WTC11 (cell line): ENCODE measurements around the gene MEIG1. TPM values are rescaled to one million over a fixed set of nuclear protein-coding genes. Genes with fewer than 3 reads are reported as not detected.

Experiments used
- ATAC-seq: fragments of 200-7000 bp; cut with Tn5 transposase; 2 replicates; pipeline ENCODE4 v1.10.0; 2021; ENCODE audit warnings: mild to moderate bottlenecking, moderate library complexity
- CTCF ChIA-PET: fragments of 300-600 bp; sonication (Branson Sonifier 250); formaldehyde crosslinking; loops from one replicate; lab custom pipeline; 2021; ENCODE audit warnings: antibody characterized with exemption; lab: Charles Lee
- POLR2A ChIA-PET: fragments of 350-600 bp; sonication (Branson Sonifier 250); formaldehyde crosslinking; loops from one replicate; lab custom pipeline; 2021; ENCODE audit warnings: antibody characterized with exemption; lab: Charles Lee
- DNase-seq: peaks from one replicate; pipeline ENCODE4 v3.0.0; 2021; ENCODE audit warnings: low spot score
- H3K27ac Mint-ChIP-seq: 2 replicates; pipeline ENCODE4 v1.8.0; 2021; ENCODE audit warnings: mixed read lengths
- H3K27me3 Mint-ChIP-seq: 2 replicates; pipeline ENCODE4 v1.8.0; 2021; ENCODE audit warnings: low read depth, mild to moderate bottlenecking, moderate library complexity, mixed read lengths
- H3K36me3 Mint-ChIP-seq: 2 replicates; pipeline ENCODE4 v1.8.0; 2021; ENCODE audit warnings: mixed read lengths
- H3K4me1 Mint-ChIP-seq: 2 replicates; pipeline ENCODE4 v1.8.0; 2022; ENCODE audit warnings: mixed read lengths
- H3K4me3 Mint-ChIP-seq: 2 replicates; pipeline ENCODE4 v1.8.0; 2021; ENCODE audit warnings: mild to moderate bottlenecking, moderate library complexity, mixed read lengths
- H3K9me3 Mint-ChIP-seq: 2 replicates; pipeline ENCODE4 v1.8.0; 2021; ENCODE audit warnings: mixed read lengths
- FOXP1 ChIP-seq: sonication (generic); formaldehyde crosslinking; IDR thresholded peaks from 2 replicates; pipeline ENCODE4 v1.8.0; 2022; ENCODE audit warnings: missing genetic modification reagents, mild to moderate bottlenecking, moderate library complexity, borderline replicate concordance
- IRF2 ChIP-seq: sonication (generic); formaldehyde crosslinking; IDR thresholded peaks from 2 replicates; pipeline ENCODE4 v1.8.0; 2022; ENCODE audit warnings: low read depth, missing genetic modification reagents, borderline replicate concordance
- NR1H2 ChIP-seq: sonication (generic); formaldehyde crosslinking; IDR thresholded peaks from 2 replicates; pipeline ENCODE4 v1.9.0; 2021; ENCODE audit warnings: mild to moderate bottlenecking, moderate library complexity, missing genetic modification reagents
- OVOL2 ChIP-seq: fragments of 250-450 bp; sonication (Bioruptor Pico); IDR thresholded peaks from 2 replicates; pipeline ENCODE4 v1.9.0; 2021; ENCODE audit warnings: mild to moderate bottlenecking, borderline replicate concordance
- PRRX2 ChIP-seq: fragments of 250-450 bp; sonication (Bioruptor Pico); IDR thresholded peaks from 2 replicates; pipeline ENCODE4 v1.8.0; 2021; ENCODE audit warnings: mild to moderate bottlenecking
- TEAD1 ChIP-seq: sonication (generic); formaldehyde crosslinking; IDR thresholded peaks from 2 replicates; pipeline ENCODE4 v1.8.0; 2022; ENCODE audit warnings: mild to moderate bottlenecking, missing genetic modification reagents
- ZBTB21 ChIP-seq: sonication (generic); formaldehyde crosslinking; IDR thresholded peaks from 2 replicates; pipeline ENCODE4 v1.8.1; 2023; ENCODE audit warnings: mild to moderate bottlenecking, missing genetic modification reagents, borderline replicate concordance
- ZNF396 ChIP-seq: fragments of 250-450 bp; sonication (Bioruptor Pico); IDR thresholded peaks from 2 replicates; pipeline ENCODE4 v1.8.0; 2021; ENCODE audit warnings: mild to moderate bottlenecking, moderate library complexity, borderline replicate concordance
- ZNF423 ChIP-seq: fragments of 250-450 bp; sonication (Bioruptor Pico); IDR thresholded peaks from 2 replicates; pipeline ENCODE4 v2.1.2; 2022; ENCODE audit warnings: mild to moderate bottlenecking, moderate library complexity
- ZNF671 ChIP-seq: fragments of 250-450 bp; sonication (Bioruptor Pico); IDR thresholded peaks from 2 replicates; pipeline ENCODE4 v1.8.0; 2021; ENCODE audit warnings: mild to moderate bottlenecking
- total RNA-seq: library from RNA; stranded (reverse); gene quantifications from 3 replicates; pipeline ENCODE4 v1.2.3, GENCODE V29; 2021
- TF ChIP-seq, protein P1 (sequence below): sonication (generic); formaldehyde crosslinking; IDR thresholded peaks from 2 replicates; pipeline ENCODE4 v1.8.0; 2023; ENCODE audit warnings: mild to moderate bottlenecking, missing genetic modification reagents
- TF ChIP-seq, protein P2 (sequence below): sonication (generic); formaldehyde crosslinking; IDR thresholded peaks from 2 replicates; pipeline ENCODE4 v1.8.1; 2023; ENCODE audit warnings: mild to moderate bottlenecking, missing genetic modification reagents, borderline replicate concordance
- TF ChIP-seq, protein P3 (sequence below): sonication (generic); formaldehyde crosslinking; conservative IDR thresholded peaks from 2 replicates; pipeline ENCODE4 v1.8.1; 2022; ENCODE audit warnings: mild to moderate bottlenecking, missing genetic modification reagents
- TF ChIP-seq, protein P4 (sequence below): sonication (generic); formaldehyde crosslinking; IDR thresholded peaks from 2 replicates; pipeline ENCODE4 v1.8.1; 2022; ENCODE audit warnings: missing genetic modification reagents, borderline replicate concordance
- TF ChIP-seq, protein P5 (sequence below): sonication (generic); formaldehyde crosslinking; IDR thresholded peaks from 2 replicates; pipeline ENCODE4 v1.8.1; 2023; ENCODE audit warnings: mild to moderate bottlenecking, missing genetic modification reagents
- TF ChIP-seq, protein P6 (sequence below): sonication (generic); formaldehyde crosslinking; IDR thresholded peaks from 2 replicates; pipeline ENCODE4 v1.8.0; 2022; ENCODE audit warnings: missing genetic modification reagents
- TF ChIP-seq, protein P7 (sequence below): sonication (generic); formaldehyde crosslinking; IDR thresholded peaks from 2 replicates; pipeline ENCODE4 v1.8.0; 2022; ENCODE audit warnings: mild to moderate bottlenecking, missing genetic modification reagents
- TF ChIP-seq, protein P8 (sequence below): fragments of 250-450 bp; sonication (Bioruptor Pico); conservative IDR thresholded peaks from 2 replicates; pipeline ENCODE4 v1.9.0; 2021; ENCODE audit warnings: mild to moderate bottlenecking

MEIG1 gene
- total RNA-seq, 1 experiment from 2014 or later, result not detected

DNA sequence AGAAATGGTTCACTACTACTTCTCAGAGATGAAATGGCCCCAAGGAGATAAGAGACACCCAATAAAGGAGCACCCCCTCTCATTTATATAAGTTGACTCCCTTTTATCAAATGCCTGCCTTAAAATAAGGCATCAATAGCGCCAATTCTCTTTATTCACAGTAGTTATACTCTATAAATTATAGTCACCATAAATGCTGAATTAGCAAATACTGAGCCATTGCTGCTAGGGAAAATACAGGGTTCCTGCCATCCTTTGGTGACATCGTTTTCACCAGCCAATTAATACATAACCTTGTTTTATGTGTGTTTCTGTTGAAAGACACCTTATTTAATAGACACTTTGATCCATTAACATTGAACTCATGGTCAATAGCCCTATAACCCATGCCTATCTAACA, 33.9 kb upstream of the MEIG1 start (continued):
- TF ChIP-seq, protein P1, sequence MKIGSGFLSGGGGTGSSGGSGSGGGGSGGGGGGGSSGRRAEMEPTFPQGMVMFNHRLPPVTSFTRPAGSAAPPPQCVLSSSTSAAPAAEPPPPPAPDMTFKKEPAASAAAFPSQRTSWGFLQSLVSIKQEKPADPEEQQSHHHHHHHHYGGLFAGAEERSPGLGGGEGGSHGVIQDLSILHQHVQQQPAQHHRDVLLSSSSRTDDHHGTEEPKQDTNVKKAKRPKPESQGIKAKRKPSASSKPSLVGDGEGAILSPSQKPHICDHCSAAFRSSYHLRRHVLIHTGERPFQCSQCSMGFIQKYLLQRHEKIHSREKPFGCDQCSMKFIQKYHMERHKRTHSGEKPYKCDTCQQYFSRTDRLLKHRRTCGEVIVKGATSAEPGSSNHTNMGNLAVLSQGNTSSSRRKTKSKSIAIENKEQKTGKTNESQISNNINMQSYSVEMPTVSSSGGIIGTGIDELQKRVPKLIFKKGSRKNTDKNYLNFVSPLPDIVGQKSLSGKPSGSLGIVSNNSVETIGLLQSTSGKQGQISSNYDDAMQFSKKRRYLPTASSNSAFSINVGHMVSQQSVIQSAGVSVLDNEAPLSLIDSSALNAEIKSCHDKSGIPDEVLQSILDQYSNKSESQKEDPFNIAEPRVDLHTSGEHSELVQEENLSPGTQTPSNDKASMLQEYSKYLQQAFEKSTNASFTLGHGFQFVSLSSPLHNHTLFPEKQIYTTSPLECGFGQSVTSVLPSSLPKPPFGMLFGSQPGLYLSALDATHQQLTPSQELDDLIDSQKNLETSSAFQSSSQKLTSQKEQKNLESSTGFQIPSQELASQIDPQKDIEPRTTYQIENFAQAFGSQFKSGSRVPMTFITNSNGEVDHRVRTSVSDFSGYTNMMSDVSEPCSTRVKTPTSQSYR (CRISPR knock-in tag), result no peak
- TF ChIP-seq PRRX2 (CRISPR knock-in tag), result no peak
- TF ChIP-seq, protein P2, sequence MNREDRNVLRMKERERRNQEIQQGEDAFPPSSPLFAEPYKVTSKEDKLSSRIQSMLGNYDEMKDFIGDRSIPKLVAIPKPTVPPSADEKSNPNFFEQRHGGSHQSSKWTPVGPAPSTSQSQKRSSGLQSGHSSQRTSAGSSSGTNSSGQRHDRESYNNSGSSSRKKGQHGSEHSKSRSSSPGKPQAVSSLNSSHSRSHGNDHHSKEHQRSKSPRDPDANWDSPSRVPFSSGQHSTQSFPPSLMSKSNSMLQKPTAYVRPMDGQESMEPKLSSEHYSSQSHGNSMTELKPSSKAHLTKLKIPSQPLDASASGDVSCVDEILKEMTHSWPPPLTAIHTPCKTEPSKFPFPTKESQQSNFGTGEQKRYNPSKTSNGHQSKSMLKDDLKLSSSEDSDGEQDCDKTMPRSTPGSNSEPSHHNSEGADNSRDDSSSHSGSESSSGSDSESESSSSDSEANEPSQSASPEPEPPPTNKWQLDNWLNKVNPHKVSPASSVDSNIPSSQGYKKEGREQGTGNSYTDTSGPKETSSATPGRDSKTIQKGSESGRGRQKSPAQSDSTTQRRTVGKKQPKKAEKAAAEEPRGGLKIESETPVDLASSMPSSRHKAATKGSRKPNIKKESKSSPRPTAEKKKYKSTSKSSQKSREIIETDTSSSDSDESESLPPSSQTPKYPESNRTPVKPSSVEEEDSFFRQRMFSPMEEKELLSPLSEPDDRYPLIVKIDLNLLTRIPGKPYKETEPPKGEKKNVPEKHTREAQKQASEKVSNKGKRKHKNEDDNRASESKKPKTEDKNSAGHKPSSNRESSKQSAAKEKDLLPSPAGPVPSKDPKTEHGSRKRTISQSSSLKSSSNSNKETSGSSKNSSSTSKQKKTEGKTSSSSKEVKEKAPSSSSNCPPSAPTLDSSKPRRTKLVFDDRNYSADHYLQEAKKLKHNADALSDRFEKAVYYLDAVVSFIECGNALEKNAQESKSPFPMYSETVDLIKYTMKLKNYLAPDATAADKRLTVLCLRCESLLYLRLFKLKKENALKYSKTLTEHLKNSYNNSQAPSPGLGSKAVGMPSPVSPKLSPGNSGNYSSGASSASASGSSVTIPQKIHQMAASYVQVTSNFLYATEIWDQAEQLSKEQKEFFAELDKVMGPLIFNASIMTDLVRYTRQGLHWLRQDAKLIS, result no peak
- TF ChIP-seq ZNF396 (CRISPR knock-in tag), result no peak

DNA sequence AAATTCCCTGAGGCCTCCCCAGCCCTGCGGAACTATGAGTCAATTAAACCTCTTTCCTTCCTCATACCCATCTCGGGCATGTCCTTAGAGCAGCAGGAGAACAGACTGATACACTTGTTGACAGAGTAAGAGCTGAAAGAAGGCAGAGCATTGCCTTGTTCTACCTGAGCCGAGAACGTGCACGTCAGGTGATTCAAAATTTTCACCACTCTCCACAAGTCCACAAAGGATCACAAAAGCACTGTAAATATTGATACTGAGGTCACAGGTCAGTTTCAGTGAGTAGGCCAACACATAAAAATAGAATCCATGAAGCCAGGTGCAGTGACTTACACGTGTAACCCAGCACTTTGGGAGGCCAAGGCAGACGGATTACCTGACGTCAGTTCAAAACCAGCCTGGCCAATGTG, 33.1 kb upstream of the MEIG1 start:
- Mint-ChIP-seq H3K27me3 (no peaks in the 10 kb centered on the region), H3K4me1 (no peaks in the 10 kb centered on the region), H3K36me3 (peaks cover 31% of the 10 kb centered on the region), H3K27ac (no peak overlapping the region; the same call in 1 of the 2 replicates), H3K9me3 (no peaks in the 10 kb centered on the region), H3K4me3 (no peak overlapping the region)
- no peak for DNase-seq
- POLR2A ChIA-PET, result no interaction called here
- no peak for ATAC-seq
- CTCF ChIA-PET, result no interaction called here
- TF ChIP-seq, protein P3, sequence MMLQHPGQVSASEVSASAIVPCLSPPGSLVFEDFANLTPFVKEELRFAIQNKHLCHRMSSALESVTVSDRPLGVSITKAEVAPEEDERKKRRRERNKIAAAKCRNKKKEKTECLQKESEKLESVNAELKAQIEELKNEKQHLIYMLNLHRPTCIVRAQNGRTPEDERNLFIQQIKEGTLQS, result no peak
- TF ChIP-seq, protein P4, sequence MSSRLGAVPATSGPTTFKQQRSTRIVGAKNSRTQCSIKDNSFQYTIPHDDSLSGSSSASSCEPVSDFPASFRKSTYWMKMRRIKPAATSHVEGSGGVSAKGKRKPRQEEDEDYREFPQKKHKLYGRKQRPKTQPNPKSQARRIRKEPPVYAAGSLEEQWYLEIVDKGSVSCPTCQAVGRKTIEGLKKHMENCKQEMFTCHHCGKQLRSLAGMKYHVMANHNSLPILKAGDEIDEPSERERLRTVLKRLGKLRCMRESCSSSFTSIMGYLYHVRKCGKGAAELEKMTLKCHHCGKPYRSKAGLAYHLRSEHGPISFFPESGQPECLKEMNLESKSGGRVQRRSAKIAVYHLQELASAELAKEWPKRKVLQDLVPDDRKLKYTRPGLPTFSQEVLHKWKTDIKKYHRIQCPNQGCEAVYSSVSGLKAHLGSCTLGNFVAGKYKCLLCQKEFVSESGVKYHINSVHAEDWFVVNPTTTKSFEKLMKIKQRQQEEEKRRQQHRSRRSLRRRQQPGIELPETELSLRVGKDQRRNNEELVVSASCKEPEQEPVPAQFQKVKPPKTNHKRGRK, result no peak
- TF ChIP-seq ZNF671 (CRISPR knock-in tag), result no peak
- TF ChIP-seq, protein P5, sequence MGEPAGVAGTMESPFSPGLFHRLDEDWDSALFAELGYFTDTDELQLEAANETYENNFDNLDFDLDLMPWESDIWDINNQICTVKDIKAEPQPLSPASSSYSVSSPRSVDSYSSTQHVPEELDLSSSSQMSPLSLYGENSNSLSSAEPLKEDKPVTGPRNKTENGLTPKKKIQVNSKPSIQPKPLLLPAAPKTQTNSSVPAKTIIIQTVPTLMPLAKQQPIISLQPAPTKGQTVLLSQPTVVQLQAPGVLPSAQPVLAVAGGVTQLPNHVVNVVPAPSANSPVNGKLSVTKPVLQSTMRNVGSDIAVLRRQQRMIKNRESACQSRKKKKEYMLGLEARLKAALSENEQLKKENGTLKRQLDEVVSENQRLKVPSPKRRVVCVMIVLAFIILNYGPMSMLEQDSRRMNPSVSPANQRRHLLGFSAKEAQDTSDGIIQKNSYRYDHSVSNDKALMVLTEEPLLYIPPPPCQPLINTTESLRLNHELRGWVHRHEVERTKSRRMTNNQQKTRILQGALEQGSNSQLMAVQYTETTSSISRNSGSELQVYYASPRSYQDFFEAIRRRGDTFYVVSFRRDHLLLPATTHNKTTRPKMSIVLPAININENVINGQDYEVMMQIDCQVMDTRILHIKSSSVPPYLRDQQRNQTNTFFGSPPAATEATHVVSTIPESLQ (CRISPR knock-in tag), result no peak
- no peak for TF ChIP-seq ZBTB21 (CRISPR knock-in tag)
- TF ChIP-seq TEAD1, result no peak
- TF ChIP-seq IRF2 (CRISPR knock-in tag), result no peak
- TF ChIP-seq FOXP1, result no peak
- TF ChIP-seq, protein P6, sequence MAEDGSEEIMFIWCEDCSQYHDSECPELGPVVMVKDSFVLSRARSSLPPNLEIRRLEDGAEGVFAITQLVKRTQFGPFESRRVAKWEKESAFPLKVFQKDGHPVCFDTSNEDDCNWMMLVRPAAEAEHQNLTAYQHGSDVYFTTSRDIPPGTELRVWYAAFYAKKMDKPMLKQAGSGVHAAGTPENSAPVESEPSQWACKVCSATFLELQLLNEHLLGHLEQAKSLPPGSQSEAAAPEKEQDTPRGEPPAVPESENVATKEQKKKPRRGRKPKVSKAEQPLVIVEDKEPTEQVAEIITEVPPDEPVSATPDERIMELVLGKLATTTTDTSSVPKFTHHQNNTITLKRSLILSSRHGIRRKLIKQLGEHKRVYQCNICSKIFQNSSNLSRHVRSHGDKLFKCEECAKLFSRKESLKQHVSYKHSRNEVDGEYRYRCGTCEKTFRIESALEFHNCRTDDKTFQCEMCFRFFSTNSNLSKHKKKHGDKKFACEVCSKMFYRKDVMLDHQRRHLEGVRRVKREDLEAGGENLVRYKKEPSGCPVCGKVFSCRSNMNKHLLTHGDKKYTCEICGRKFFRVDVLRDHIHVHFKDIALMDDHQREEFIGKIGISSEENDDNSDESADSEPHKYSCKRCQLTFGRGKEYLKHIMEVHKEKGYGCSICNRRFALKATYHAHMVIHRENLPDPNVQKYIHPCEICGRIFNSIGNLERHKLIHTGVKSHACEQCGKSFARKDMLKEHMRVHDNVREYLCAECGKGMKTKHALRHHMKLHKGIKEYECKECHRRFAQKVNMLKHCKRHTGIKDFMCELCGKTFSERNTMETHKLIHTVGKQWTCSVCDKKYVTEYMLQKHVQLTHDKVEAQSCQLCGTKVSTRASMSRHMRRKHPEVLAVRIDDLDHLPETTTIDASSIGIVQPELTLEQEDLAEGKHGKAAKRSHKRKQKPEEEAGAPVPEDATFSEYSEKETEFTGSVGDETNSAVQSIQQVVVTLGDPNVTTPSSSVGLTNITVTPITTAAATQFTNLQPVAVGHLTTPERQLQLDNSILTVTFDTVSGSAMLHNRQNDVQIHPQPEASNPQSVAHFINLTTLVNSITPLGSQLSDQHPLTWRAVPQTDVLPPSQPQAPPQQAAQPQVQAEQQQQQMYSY (CRISPR knock-in tag), result no peak
- no peak for TF ChIP-seq ZNF423
- TF ChIP-seq OVOL2, result no peak
- TF ChIP-seq, protein P7, sequence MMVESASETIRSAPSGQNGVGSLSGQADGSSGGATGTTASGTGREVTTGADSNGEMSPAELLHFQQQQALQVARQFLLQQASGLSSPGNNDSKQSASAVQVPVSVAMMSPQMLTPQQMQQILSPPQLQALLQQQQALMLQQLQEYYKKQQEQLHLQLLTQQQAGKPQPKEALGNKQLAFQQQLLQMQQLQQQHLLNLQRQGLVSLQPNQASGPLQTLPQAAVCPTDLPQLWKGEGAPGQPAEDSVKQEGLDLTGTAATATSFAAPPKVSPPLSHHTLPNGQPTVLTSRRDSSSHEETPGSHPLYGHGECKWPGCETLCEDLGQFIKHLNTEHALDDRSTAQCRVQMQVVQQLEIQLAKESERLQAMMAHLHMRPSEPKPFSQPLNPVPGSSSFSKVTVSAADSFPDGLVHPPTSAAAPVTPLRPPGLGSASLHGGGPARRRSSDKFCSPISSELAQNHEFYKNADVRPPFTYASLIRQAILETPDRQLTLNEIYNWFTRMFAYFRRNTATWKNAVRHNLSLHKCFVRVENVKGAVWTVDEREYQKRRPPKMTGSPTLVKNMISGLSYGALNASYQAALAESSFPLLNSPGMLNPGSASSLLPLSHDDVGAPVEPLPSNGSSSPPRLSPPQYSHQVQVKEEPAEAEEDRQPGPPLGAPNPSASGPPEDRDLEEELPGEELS (CRISPR knock-in tag), result no peak
- no peak for TF ChIP-seq NR1H2 (CRISPR knock-in tag)
- TF ChIP-seq, protein P8, sequence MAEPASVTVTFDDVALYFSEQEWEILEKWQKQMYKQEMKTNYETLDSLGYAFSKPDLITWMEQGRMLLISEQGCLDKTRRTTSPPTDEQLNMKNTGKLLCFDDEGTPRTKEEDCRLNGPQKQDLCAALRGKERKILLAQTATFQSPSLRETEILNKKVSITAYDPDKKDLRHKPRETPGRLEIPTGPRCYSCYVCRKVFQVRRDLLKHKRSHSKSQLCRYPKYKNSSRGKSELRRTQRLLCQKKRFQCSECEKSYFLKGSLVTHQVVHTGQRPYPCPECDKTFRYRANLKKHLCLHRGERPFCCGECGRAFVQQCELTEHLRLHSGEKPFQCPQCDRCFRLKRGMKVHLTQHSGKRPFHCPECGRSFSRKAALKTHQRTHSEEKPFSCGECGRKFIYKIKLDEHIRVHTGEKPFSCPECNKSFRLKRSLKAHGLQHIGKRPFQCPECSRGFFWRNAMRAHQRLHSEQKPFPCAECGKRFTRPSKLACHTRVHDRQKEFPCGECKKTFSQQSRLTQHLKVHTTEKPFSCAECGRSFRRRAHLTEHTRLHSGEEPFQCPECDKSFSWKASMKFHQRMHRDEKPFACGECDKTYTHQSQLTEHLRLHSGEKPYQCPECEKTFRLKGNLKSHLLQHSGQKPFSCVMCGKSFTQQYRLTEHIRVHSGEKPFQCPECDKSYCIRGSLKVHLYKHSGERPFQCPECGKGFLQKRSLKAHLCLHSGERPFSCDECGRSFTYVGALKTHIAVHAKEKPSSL (CRISPR knock-in tag), result no peak
